Lung (tissue), 12 donors: Measurements from ENCODE around the gene BICC1. TPM values are rescaled to one million over a fixed set of nuclear protein-coding genes. Genes with fewer than 3 reads are reported as not detected.

Experiments
- ATAC-seq: fragments of 200-7000 bp; cut with Tn5 transposase; one replicate; pipeline ENCODE4 v1.9.1; 2020; ENCODE audit warnings: moderate number of reproducible peaks; ENCODE audit not compliant: insufficient read depth, low FRiP score
- DNase-seq, 3 donors: peaks; one replicate each; pipeline ENCODE4 v3.0.0-alpha.2; 2013 to 2017
- H3K27ac ChIP-seq, 2 donors: one replicate each; pipeline ENCODE4 v1.5.1; 2013; ENCODE audit warnings: mild to moderate bottlenecking in 2 of 2, moderate library complexity in 2 of 2, control low read depth in 1 of 2, inconsistent platforms in 1 of 2, low read depth in 1 of 2, low read length in 1 of 2
- H3K27me3 ChIP-seq, 3 donors: one replicate each; pipeline ENCODE4 v1.5.1; 2013; ENCODE audit warnings: low read length in 2 of 3; ENCODE audit not compliant: control insufficient read depth in 3 of 3, insufficient read depth in 3 of 3
- H3K36me3 ChIP-seq, 4 donors: one replicate each; pipeline ENCODE4 v1.5.1; 2013; ENCODE audit warnings: low read length in 4 of 4, mild to moderate bottlenecking in 1 of 4, moderate library complexity in 1 of 4; ENCODE audit not compliant: control insufficient read depth in 4 of 4, insufficient read depth in 4 of 4
- H3K4me1 ChIP-seq, 5 donors: one replicate each; pipeline ENCODE4 v1.5.1; 2013; ENCODE audit warnings: low read length in 5 of 5, mild to moderate bottlenecking in 2 of 5, moderate library complexity in 1 of 5; ENCODE audit not compliant: control insufficient read depth in 5 of 5, insufficient read depth in 5 of 5
- H3K4me3 ChIP-seq: one replicate; pipeline ENCODE4 v1.5.1; 2013; ENCODE audit warnings: mild to moderate bottlenecking, control low read depth, moderate library complexity
- H3K9ac ChIP-seq, 2 donors: one replicate each; pipeline ENCODE4 v1.5.1; 2013; ENCODE audit warnings: low read length in 2 of 2, control low read depth in 1 of 2; ENCODE audit not compliant: insufficient read depth in 1 of 2
- H3K9me3 ChIP-seq, 4 donors: one replicate each; pipeline ENCODE4 v1.5.1; 2013; ENCODE audit warnings: low read length in 3 of 4, mild to moderate bottlenecking in 1 of 4, moderate library complexity in 1 of 4; ENCODE audit not compliant: control insufficient read depth in 4 of 4, insufficient read depth in 3 of 4
- CTCF ChIP-seq: IDR thresholded peaks from 2 replicates; pipeline ENCODE4 v1.5.1; 2012; ENCODE audit warnings: mild to moderate bottlenecking; ENCODE audit errors: control extremely low read depth, extremely low read depth
- WGBS, 2 donors: extraction: QIAGEN DNeasy Blood & Tissue Kit; methylation state at CpG; one replicate each; pipeline ENCODE4 v1.1.7; 2013; 5-methylcytosine and 5-hydroxymethylcytosine counted together
- polyA plus RNA-seq, 2 donors: library from polyadenylated mRNA; stranded (reverse); fragments of 200-250 nt; gene quantifications; one replicate each; pipeline ENCODE4 v1.2.1, GENCODE V29; 2013
- total RNA-seq, 2 donors: library from RNA; depleted of rRNA in 1 of 2; stranded (reverse); fragments of >200 nt in 1 of 2; gene quantifications; one replicate each; pipeline ENCODE4 v1.2.1, GENCODE V29; 2014 to 2021
- donor health status: control.
- donor health status: control.
- donor health status: Bipolar disorder and iron deficiency.
- donor health status: healthy.
- donor health status: DM: yes; HTN: yes; CAD: no.

Gene BICC1
- total and polyA plus RNA-seq, 4 donors, result 2.3 to 43.1 (median 5.9) TPM

- H3K4me1 ChIP-seq, result peaks cover 0 to 17% (median 0%) of the 10 kb centered on the region in 5 donors
- H3K9ac ChIP-seq, result no peak overlapping the region
- no peaks in the 10 kb centered on the region for H3K9me3 ChIP-seq
- no peak for ATAC-seq
- no peaks in the 10 kb centered on the region for H3K27me3 ChIP-seq
- no peak overlapping the region for H3K27ac ChIP-seq
- no peaks in the 10 kb centered on the region for H3K36me3 ChIP-seq
- no peak overlapping the region for H3K4me3 ChIP-seq
- DNase-seq, result no peak
- WGBS, 2 donors, result 48 to 64% methylated on average over 2 of the region's 2 CpGs
- no peak for TF ChIP-seq CTCF
Observed at GRCh38 chr10:58481569-58482109, 31.0 kb upstream of the BICC1 start.

- H3K27ac ChIP-seq, result no peak overlapping the region
- ATAC-seq, result no peak
- no peak overlapping the region for H3K4me3 ChIP-seq
- H3K4me1 ChIP-seq, result peaks cover 0 to 14% (median 0%) of the 10 kb centered on the region in 5 donors
- TF ChIP-seq CTCF, result no peak
- H3K9ac ChIP-seq, result no peak overlapping the region
- no peaks in the 10 kb centered on the region for H3K36me3 ChIP-seq
- WGBS, 2 donors, result 88 to 92% methylated on average over 1 of the region's 1 CpG
- no peaks in the 10 kb centered on the region for H3K9me3 ChIP-seq
- DNase-seq, result no peak
- H3K27me3 ChIP-seq, result no peaks in the 10 kb centered on the region
Observed at GRCh38 chr10:58486821-58487220, 25.9 kb upstream of the BICC1 start.

GRCh38 chr10:58488921-58489320 is 23.8 kb upstream of the BICC1 start:
- no peak for TF ChIP-seq CTCF
- DNase-seq (no peak), ATAC-seq (no peak)
- no peaks in the 10 kb centered on the region for H3K9me3 ChIP-seq
- H3K4me1 ChIP-seq, result peaks cover 0 to 14% (median 0%) of the 10 kb centered on the region in 5 donors
- no peaks in the 10 kb centered on the region for H3K36me3 ChIP-seq
- H3K27me3 ChIP-seq, result no peaks in the 10 kb centered on the region
- WGBS, 2 donors, result 80 to 90% methylated on average over 2 of the region's 2 CpGs
- no peak overlapping the region for H3K9ac ChIP-seq
- no peak overlapping the region for H3K27ac ChIP-seq
- H3K4me3 ChIP-seq, result no peak overlapping the region

GRCh38 chr10:58502956-58503355 is 9.7 kb upstream of the BICC1 start:
- Histone ChIP-seq H3K4me1 (no peaks in the 10 kb centered on the region), H3K9ac (no peak overlapping the region), H3K27me3 (no peaks in the 10 kb centered on the region), H3K9me3 (no peaks in the 10 kb centered on the region), H3K36me3 (no peaks in the 10 kb centered on the region), H3K27ac (no peak overlapping the region), H3K4me3 (no peak overlapping the region)
- WGBS, 2 donors, result 90 to 91% methylated on average over 1 of the region's 1 CpG
- no peak for ATAC-seq
- TF ChIP-seq CTCF, result no peak
- peak in 1 of 3 donors; percentile 15 for DNase-seq
